Stimulated activated naive CD8-positive, alpha-beta T cell treated with anti-CD3 and anti-CD28 coated beads, Interleukin-15, Interleukin-2, amounts not matched to agents 100 ng/mL and 50 ng/mL, for 24 hours (primary cell): ENCODE results near the gene TMEM115.
"Not testable (repeated sequence)": the region's sequence is repeated elsewhere in the genome, so short reads cannot be mapped to it uniquely, and the experiment has no call there.

Experiments
- H3K27ac Mint-ChIP-seq: one replicate; pipeline ENCODE4 v1.8.0; 2021; ENCODE audit warnings: mild to moderate bottlenecking, mixed read lengths
- H3K27me3 Mint-ChIP-seq: one replicate; pipeline ENCODE4 v1.8.0; 2021; ENCODE audit warnings: mixed read lengths
- H3K36me3 Mint-ChIP-seq: one replicate; pipeline ENCODE4 v1.8.0; 2021; ENCODE audit warnings: low read depth, mixed read lengths
- H3K4me1 Mint-ChIP-seq: one replicate; pipeline ENCODE4 v1.8.0; 2021; ENCODE audit warnings: low read depth, mixed read lengths
- H3K4me3 Mint-ChIP-seq: one replicate; pipeline ENCODE4 v1.8.0; 2021; ENCODE audit warnings: mild to moderate bottlenecking, mixed read lengths
- H3K9me3 Mint-ChIP-seq: one replicate; pipeline ENCODE4 v1.8.0; 2021; ENCODE audit warnings: mixed read lengths

TMEM115 gene

GRCh38 chr3:50322115-50322385 lies 37.3 kb downstream of the TMEM115 start:
- no peak overlapping the region for H3K4me3 Mint-ChIP-seq
- H3K9me3 Mint-ChIP-seq: no peaks in the 10 kb centered on the region
- no peak overlapping the region for H3K27ac Mint-ChIP-seq
- no peaks in the 10 kb centered on the region for H3K27me3 Mint-ChIP-seq
- H3K36me3 Mint-ChIP-seq: peaks cover 8% of the 10 kb centered on the region
- peaks cover 43% of the 10 kb centered on the region for H3K4me1 Mint-ChIP-seq

GRCh38 chr3:50321336-50322114 lies 37.8 kb downstream of the TMEM115 start:
- Mint-ChIP-seq H3K27ac (peak overlapping the region; percentile 93), H3K9me3 (no peaks in the 10 kb centered on the region), H3K27me3 (no peaks in the 10 kb centered on the region), H3K36me3 (peaks cover 8% of the 10 kb centered on the region), H3K4me1 (peaks cover 44% of the 10 kb centered on the region), H3K4me3 (peak overlapping the region; percentile 91)

GRCh38 chr3:50320853-50321335 lies 38.4 kb downstream of the TMEM115 start:
- peak overlapping the region; percentile 91 for H3K4me3 Mint-ChIP-seq
- no peaks in the 10 kb centered on the region for H3K9me3 Mint-ChIP-seq
- no peaks in the 10 kb centered on the region for H3K27me3 Mint-ChIP-seq
- H3K27ac Mint-ChIP-seq: peak overlapping the region; percentile 40
- H3K4me1 Mint-ChIP-seq: peaks cover 44% of the 10 kb centered on the region
- peaks cover 8% of the 10 kb centered on the region for H3K36me3 Mint-ChIP-seq

- no peak overlapping the region for H3K27ac Mint-ChIP-seq
- H3K4me3 Mint-ChIP-seq: peak overlapping the region; percentile 91
- no peaks in the 10 kb centered on the region for H3K27me3 Mint-ChIP-seq
- no peaks in the 10 kb centered on the region for H3K9me3 Mint-ChIP-seq
- H3K36me3 Mint-ChIP-seq: peaks cover 8% of the 10 kb centered on the region
- H3K4me1 Mint-ChIP-seq: peaks cover 44% of the 10 kb centered on the region
Observed at GRCh38 chr3:50319894-50320625, 39.3 kb downstream of the TMEM115 start.

GRCh38 chr3:50319181-50319893 lies 40.0 kb downstream of the TMEM115 start:
- Mint-ChIP-seq H3K4me3 (peak overlapping the region; percentile 26), H3K27ac (no peak overlapping the region), H3K27me3 (no peaks in the 10 kb centered on the region), H3K4me1 (peaks cover 37% of the 10 kb centered on the region), H3K36me3 (peaks cover 8% of the 10 kb centered on the region), H3K9me3 (no peaks in the 10 kb centered on the region)

- Mint-ChIP-seq H3K27me3 (no peaks in the 10 kb centered on the region), H3K4me3 (no peak overlapping the region), H3K27ac (no peak overlapping the region), H3K36me3 (peaks cover 8% of the 10 kb centered on the region), H3K9me3 (no peaks in the 10 kb centered on the region), H3K4me1 (peaks cover 37% of the 10 kb centered on the region)
Observed at GRCh38 chr3:50318615-50319014, 40.7 kb downstream of the TMEM115 start.

GRCh38 chr3:50318163-50318562 lies 41.2 kb downstream of the TMEM115 start:
- Mint-ChIP-seq H3K4me3 (no peak overlapping the region), H3K9me3 (no peaks in the 10 kb centered on the region), H3K36me3 (peaks cover 8% of the 10 kb centered on the region), H3K4me1 (peaks cover 37% of the 10 kb centered on the region), H3K27me3 (no peaks in the 10 kb centered on the region), H3K27ac (no peak overlapping the region)

- Mint-ChIP-seq H3K27me3 (no peaks in the 10 kb centered on the region), H3K27ac (no peak overlapping the region), H3K4me1 (peaks cover 37% of the 10 kb centered on the region), H3K36me3 (peaks cover 8% of the 10 kb centered on the region), H3K4me3 (no peak overlapping the region), H3K9me3 (no peaks in the 10 kb centered on the region)
Observed at GRCh38 chr3:50317300-50317699, 42.0 kb downstream of the TMEM115 start.

GRCh38 chr3:50316657-50317242 lies 42.6 kb downstream of the TMEM115 start:
- Mint-ChIP-seq H3K27me3 (no peaks in the 10 kb centered on the region), H3K4me1 (peaks cover 37% of the 10 kb centered on the region), H3K27ac (no peak overlapping the region), H3K9me3 (no peaks in the 10 kb centered on the region), H3K36me3 (peaks cover 8% of the 10 kb centered on the region), H3K4me3 (no peak overlapping the region)

GRCh38 chr3:50314816-50315215 lies 44.5 kb downstream of the TMEM115 start:
- Mint-ChIP-seq H3K27ac (no peak overlapping the region), H3K36me3 (peaks cover 10% of the 10 kb centered on the region), H3K4me3 (no peak overlapping the region), H3K4me1 (peaks cover 28% of the 10 kb centered on the region), H3K27me3 (no peaks in the 10 kb centered on the region), H3K9me3 (no peaks in the 10 kb centered on the region)

- Mint-ChIP-seq H3K9me3 (no peaks in the 10 kb centered on the region), H3K27ac (no peak overlapping the region), H3K4me1 (peaks cover 25% of the 10 kb centered on the region), H3K36me3 (peaks cover 14% of the 10 kb centered on the region), H3K27me3 (no peaks in the 10 kb centered on the region), H3K4me3 (no peak overlapping the region)
Observed at GRCh38 chr3:50314342-50314741, 45.0 kb downstream of the TMEM115 start.

GRCh38 chr3:50312041-50312440 lies 47.3 kb downstream of the TMEM115 start:
- H3K36me3 Mint-ChIP-seq: peaks cover 10% of the 10 kb centered on the region
- H3K27ac Mint-ChIP-seq, H3K27me3 Mint-ChIP-seq, H3K4me1 Mint-ChIP-seq, H3K9me3 Mint-ChIP-seq, H3K4me3 Mint-ChIP-seq: not testable (repeated sequence)
